ENCODE data around the gene LGMN.

The LGMN gene

GRCh38 chr14:92686411-92686899 lies 62.0 kb downstream of the LGMN start:
- H3K27ac ChIP-seq (ENCODE audit: low read length): no peak overlapping the region
- no peaks in the 10 kb centered on the region for H3K27me3 ChIP-seq (ENCODE audit: insufficient read depth, low read length, poor library complexity)
- H3K36me3 ChIP-seq (ENCODE audit: insufficient read depth, low read length): no peaks in the 10 kb centered on the region
- H3K4me2 ChIP-seq (ENCODE audit: insufficient read depth, low read length): no peak overlapping the region
- ATAC-seq (ENCODE audit: insufficient read depth, low read depth) (peak; percentile 39; the same call in 1 of the 3 replicates), DNase-seq (no peak)
- H3K4me3 ChIP-seq (ENCODE audit: low read depth in 1 of 2, low read length in 2 of 2): no peak overlapping the region
- no peaks in the 10 kb centered on the region for H3K79me2 ChIP-seq (ENCODE audit: insufficient read depth, low read length)
- no peaks in the 10 kb centered on the region for H3K4me1 ChIP-seq (ENCODE audit: insufficient read depth, low read length)
- 0 out of 2 replicates have a peak, but pooled peaks cover 2% of the 10 kb centered on the region for H4K20me1 ChIP-seq (ENCODE audit: insufficient read depth, low read length)
- no peak overlapping the region for H3K9ac ChIP-seq (ENCODE audit: low read depth, low read length)
- TF ChIP-seq CTCF (IDR thresholded peaks at IDR 0.05; ENCODE audit: borderline replicate concordance, extremely low read depth, low read length, poor library complexity, severe bottlenecking): no peak
- no peak for TF ChIP-seq EZH2 (IDR thresholded peaks at IDR 0.05; ENCODE audit: borderline replicate concordance, low read depth, low read length, severe bottlenecking)
- H2AFZ ChIP-seq (ENCODE audit: low read depth, low read length): no peak overlapping the region
- H3K9me3 ChIP-seq (ENCODE audit: insufficient read depth, low read length, severe bottlenecking): no peaks in the 10 kb centered on the region

- no peak for ATAC-seq (ENCODE audit: insufficient read depth, low read depth)
- no peaks in the 10 kb centered on the region for H3K4me1 ChIP-seq (ENCODE audit: insufficient read depth, low read length)
- no peak for DNase-seq
- H3K9me3 ChIP-seq (ENCODE audit: insufficient read depth, low read length, severe bottlenecking): no peaks in the 10 kb centered on the region
- no peaks in the 10 kb centered on the region for H3K36me3 ChIP-seq (ENCODE audit: insufficient read depth, low read length)
- H2AFZ ChIP-seq (ENCODE audit: low read depth, low read length): no peak overlapping the region
- H3K4me2 ChIP-seq (ENCODE audit: insufficient read depth, low read length): no peak overlapping the region
- H4K20me1 ChIP-seq (ENCODE audit: insufficient read depth, low read length): 0 out of 2 replicates have a peak, but pooled peaks cover 2% of the 10 kb centered on the region
- H3K9ac ChIP-seq (ENCODE audit: low read depth, low read length): no peak overlapping the region
- no peaks in the 10 kb centered on the region for H3K27me3 ChIP-seq (ENCODE audit: insufficient read depth, low read length, poor library complexity)
- TF ChIP-seq EZH2 (IDR thresholded peaks at IDR 0.05; ENCODE audit: borderline replicate concordance, low read depth, low read length, severe bottlenecking) (no peak), CTCF (IDR thresholded peaks at IDR 0.05; ENCODE audit: borderline replicate concordance, extremely low read depth, low read length, poor library complexity, severe bottlenecking) (no peak)
- no peak overlapping the region for H3K27ac ChIP-seq (ENCODE audit: low read length)
- no peaks in the 10 kb centered on the region for H3K79me2 ChIP-seq (ENCODE audit: insufficient read depth, low read length)
- no peak overlapping the region for H3K4me3 ChIP-seq (ENCODE audit: low read depth in 1 of 2, low read length in 2 of 2)
These were observed 62.6 kb downstream of the LGMN start for GRCh38 chr14:92685784-92686355.

GRCh38 chr14:92684801-92685560 lies 63.4 kb downstream of the LGMN start:
- Histone ChIP-seq H3K9me3 (ENCODE audit: insufficient read depth, low read length, severe bottlenecking) (no peaks in the 10 kb centered on the region), H3K27me3 (ENCODE audit: insufficient read depth, low read length, poor library complexity) (no peaks in the 10 kb centered on the region), H3K4me3 (ENCODE audit: low read depth in 1 of 2, low read length in 2 of 2) (no peak overlapping the region), H4K20me1 (ENCODE audit: insufficient read depth, low read length) (no peaks in the 10 kb centered on the region), H3K79me2 (ENCODE audit: insufficient read depth, low read length) (no peaks in the 10 kb centered on the region), H3K4me2 (ENCODE audit: insufficient read depth, low read length) (no peak overlapping the region), H3K4me1 (ENCODE audit: insufficient read depth, low read length) (no peaks in the 10 kb centered on the region), H3K9ac (ENCODE audit: low read depth, low read length) (no peak overlapping the region), H2AFZ (ENCODE audit: low read depth, low read length) (no peak overlapping the region), H3K36me3 (ENCODE audit: insufficient read depth, low read length) (no peaks in the 10 kb centered on the region), H3K27ac (ENCODE audit: low read length) (no peak overlapping the region)
- TF ChIP-seq EZH2 (IDR thresholded peaks at IDR 0.05; ENCODE audit: borderline replicate concordance, low read depth, low read length, severe bottlenecking) (no peak), CTCF (IDR thresholded peaks at IDR 0.05; ENCODE audit: borderline replicate concordance, extremely low read depth, low read length, poor library complexity, severe bottlenecking) (no peak)
- ATAC-seq (ENCODE audit: insufficient read depth, low read depth) (no peak), DNase-seq (no peak)

Data from DND-41 (cell line).